GM23338 (cell line): ENCODE data around the gene HAUS8. TPM values are rescaled to one million over a fixed set of nuclear protein-coding genes. Genes with fewer than 3 reads are reported as not detected.

Experiments
- ATAC-seq: fragments of 200-7000 bp; cut with Tn5 transposase; 3 replicates; pipeline ENCODE4 v1.9.1; 2020
- DNase-seq: peaks from one replicate; pipeline ENCODE4 v3.0.0-alpha.2; 2015; ENCODE audit warnings: low spot score
- H2AFZ ChIP-seq: fragments of 200-600 bp; sonication (generic); 2 replicates; pipeline ENCODE4 v1.8.0; 2016; ENCODE audit warnings: antibody characterized with exemption, mild to moderate bottlenecking, moderate library complexity
- H3F3A ChIP-seq: fragments of 200-600 bp; sonication (generic); replicated peaks from 2 replicates; pipeline ENCODE4 v1.8.0; 2017; ENCODE audit warnings: antibody characterized with exemption, mixed run types, low read depth
- H3K27ac ChIP-seq: fragments of 200-600 bp; sonication (generic); 2 replicates; pipeline ENCODE4 v1.6.1; 2016; ENCODE audit warnings: low read depth
- H3K27me3 ChIP-seq: fragments of 200-600 bp; sonication (generic); 2 replicates; pipeline ENCODE4 v1.8.0; 2016; ENCODE audit warnings: mild to moderate bottlenecking, mixed run types, moderate library complexity; ENCODE audit not compliant: insufficient read depth
- H3K36me3 ChIP-seq: fragments of 200-600 bp; sonication (generic); 2 replicates; pipeline ENCODE4 v1.8.0; 2016; ENCODE audit warnings: mild to moderate bottlenecking; ENCODE audit not compliant: insufficient read depth
- H3K4me1 ChIP-seq: fragments of 200-600 bp; sonication (generic); 2 replicates; pipeline ENCODE4 v1.8.0; 2016; ENCODE audit warnings: mild to moderate bottlenecking, moderate library complexity; ENCODE audit not compliant: insufficient read depth
- H3K4me2 ChIP-seq: fragments of 200-600 bp; sonication (generic); 2 replicates; pipeline ENCODE4 v1.7.1; 2017; ENCODE audit warnings: mixed run types
- H3K4me3 ChIP-seq: fragments of 200-600 bp; sonication (generic); 2 replicates; pipeline ENCODE4 v1.6.1; 2016; ENCODE audit warnings: mixed run types
- H3K79me2 ChIP-seq: fragments of 200-600 bp; sonication (generic); replicated peaks from 2 replicates; pipeline ENCODE4 v1.8.0; 2017; ENCODE audit warnings: mild to moderate bottlenecking; ENCODE audit not compliant: insufficient read depth
- H3K9me2 ChIP-seq: fragments of 200-600 bp; sonication (generic); 2 replicates; pipeline ENCODE4 v1.8.0; 2017; ENCODE audit not compliant: insufficient read depth
- H4K20me1 ChIP-seq: fragments of 200-600 bp; sonication (generic); replicated peaks from 2 replicates; pipeline ENCODE4 v1.8.0; 2017; ENCODE audit warnings: mild to moderate bottlenecking; ENCODE audit not compliant: insufficient read depth
- H3K27ac Mint-ChIP-seq: 2 replicates; pipeline ENCODE4 v1.8.0; 2020; ENCODE audit warnings: inconsistent platforms, mild to moderate bottlenecking, moderate library complexity, mixed read lengths
- H3K27me3 Mint-ChIP-seq: 3 replicates; pipeline ENCODE4 v1.8.0; 2022; ENCODE audit warnings: low read depth, mild to moderate bottlenecking, moderate library complexity, mixed read lengths, inconsistent platforms; ENCODE audit not compliant: insufficient read depth, poor library complexity
- H3K36me3 Mint-ChIP-seq: 3 replicates; pipeline ENCODE4 v1.8.0; 2021; ENCODE audit warnings: low read depth, mild to moderate bottlenecking, inconsistent platforms, moderate library complexity, mixed read lengths
- H3K4me1 Mint-ChIP-seq: 3 replicates; pipeline ENCODE4 v1.8.0; 2020; ENCODE audit warnings: mild to moderate bottlenecking, inconsistent platforms, mixed read lengths
- H3K4me3 Mint-ChIP-seq: 3 replicates; pipeline ENCODE4 v1.8.0; 2021; ENCODE audit warnings: moderate library complexity, mild to moderate bottlenecking, inconsistent platforms, mixed read lengths
- H3K9me3 Mint-ChIP-seq: 3 replicates; pipeline ENCODE4 v1.8.0; 2020; ENCODE audit warnings: moderate library complexity, mild to moderate bottlenecking, inconsistent platforms, mixed read lengths
- EZH2 ChIP-seq: fragments of 200-600 bp; sonication (generic); IDR thresholded peaks from one replicate; pipeline ENCODE4 v1.8.0; 2017; ENCODE audit warnings: antibody characterized with exemption, mild to moderate bottlenecking, low read depth; ENCODE audit not compliant: unreplicated experiment
- EZH2phosphoT487 ChIP-seq: fragments of 200-600 bp; sonication (generic); IDR thresholded peaks from one replicate; pipeline ENCODE4 v1.8.1; 2018; ENCODE audit warnings: antibody characterized with exemption; ENCODE audit not compliant: unreplicated experiment
- JUNB ChIP-seq: IDR thresholded peaks from one replicate; pipeline ENCODE4 v1.6.1; 2016; ENCODE audit warnings: antibody characterized with exemption; ENCODE audit not compliant: unreplicated experiment
- NANOG ChIP-seq: IDR thresholded peaks from 2 replicates; pipeline ENCODE4 v1.6.1; 2016; ENCODE audit warnings: antibody characterized with exemption, borderline replicate concordance
- STAT1 ChIP-seq: IDR thresholded peaks from one replicate; pipeline ENCODE4 v1.6.1; 2016; ENCODE audit warnings: antibody characterized with exemption; ENCODE audit not compliant: unreplicated experiment
- ZNF114 ChIP-seq: fragments of 250-450 bp; sonication (Bioruptor Pico); IDR thresholded peaks from 2 replicates; pipeline ENCODE4 v1.5.0; 2020; ENCODE audit warnings: mild to moderate bottlenecking, moderate library complexity
- polyA plus RNA-seq: library from polyadenylated mRNA; unstranded; fragments of >200 nt; fragmentation: Nextera tagmentation; extraction: Ambion mirVana; gene quantifications from 2 replicates; pipeline ENCODE4 v1.2.1, GENCODE V29; 2016
- total RNA-seq: library from RNA; depleted of rRNA; stranded (reverse); fragments of >200 nt; shearing (Covaris generic); gene quantifications from 2 replicates; pipeline ENCODE4 v1.2.3, GENCODE V29; 2014
- TF ChIP-seq, protein P1 (sequence below): IDR thresholded peaks from one replicate; pipeline ENCODE4 v1.6.1; 2018; ENCODE audit warnings: antibody characterized with exemption; ENCODE audit not compliant: unreplicated experiment
- TF ChIP-seq, protein P2 (sequence below): fragments of 250-450 bp; sonication (Bioruptor Pico); IDR thresholded peaks from 2 replicates; pipeline ENCODE4 v1.5.0; 2020; ENCODE audit warnings: mild to moderate bottlenecking, moderate library complexity
- TF ChIP-seq, protein P3 (sequence below), 2 experiments: fragments of 200-600 bp in 1 of 2; sonication (generic) in 1 of 2; conservative IDR thresholded peaks; 2 replicates each; pipeline versions ENCODE4 v1.5.1 to v1.6.1; 2016 to 2017; ENCODE audit warnings: antibody characterized with exemption in 2 of 2, low read depth in 2 of 2, mild to moderate bottlenecking in 2 of 2, moderate library complexity in 1 of 2

Gene HAUS8
- total and polyA plus RNA-seq, 2 experiments from 2014 or later, result 11.1 to 33.3 TPM

- TF ChIP-seq, protein P1, sequence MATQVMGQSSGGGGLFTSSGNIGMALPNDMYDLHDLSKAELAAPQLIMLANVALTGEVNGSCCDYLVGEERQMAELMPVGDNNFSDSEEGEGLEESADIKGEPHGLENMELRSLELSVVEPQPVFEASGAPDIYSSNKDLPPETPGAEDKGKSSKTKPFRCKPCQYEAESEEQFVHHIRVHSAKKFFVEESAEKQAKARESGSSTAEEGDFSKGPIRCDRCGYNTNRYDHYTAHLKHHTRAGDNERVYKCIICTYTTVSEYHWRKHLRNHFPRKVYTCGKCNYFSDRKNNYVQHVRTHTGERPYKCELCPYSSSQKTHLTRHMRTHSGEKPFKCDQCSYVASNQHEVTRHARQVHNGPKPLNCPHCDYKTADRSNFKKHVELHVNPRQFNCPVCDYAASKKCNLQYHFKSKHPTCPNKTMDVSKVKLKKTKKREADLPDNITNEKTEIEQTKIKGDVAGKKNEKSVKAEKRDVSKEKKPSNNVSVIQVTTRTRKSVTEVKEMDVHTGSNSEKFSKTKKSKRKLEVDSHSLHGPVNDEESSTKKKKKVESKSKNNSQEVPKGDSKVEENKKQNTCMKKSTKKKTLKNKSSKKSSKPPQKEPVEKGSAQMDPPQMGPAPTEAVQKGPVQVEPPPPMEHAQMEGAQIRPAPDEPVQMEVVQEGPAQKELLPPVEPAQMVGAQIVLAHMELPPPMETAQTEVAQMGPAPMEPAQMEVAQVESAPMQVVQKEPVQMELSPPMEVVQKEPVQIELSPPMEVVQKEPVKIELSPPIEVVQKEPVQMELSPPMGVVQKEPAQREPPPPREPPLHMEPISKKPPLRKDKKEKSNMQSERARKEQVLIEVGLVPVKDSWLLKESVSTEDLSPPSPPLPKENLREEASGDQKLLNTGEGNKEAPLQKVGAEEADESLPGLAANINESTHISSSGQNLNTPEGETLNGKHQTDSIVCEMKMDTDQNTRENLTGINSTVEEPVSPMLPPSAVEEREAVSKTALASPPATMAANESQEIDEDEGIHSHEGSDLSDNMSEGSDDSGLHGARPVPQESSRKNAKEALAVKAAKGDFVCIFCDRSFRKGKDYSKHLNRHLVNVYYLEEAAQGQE, result no peak
- TF ChIP-seq STAT1 (no peak), ZNF114 (no peak)
Observed at GRCh38 chr19:17004386-17004785, 70.9 kb downstream of the HAUS8 start (continued).

DNA sequence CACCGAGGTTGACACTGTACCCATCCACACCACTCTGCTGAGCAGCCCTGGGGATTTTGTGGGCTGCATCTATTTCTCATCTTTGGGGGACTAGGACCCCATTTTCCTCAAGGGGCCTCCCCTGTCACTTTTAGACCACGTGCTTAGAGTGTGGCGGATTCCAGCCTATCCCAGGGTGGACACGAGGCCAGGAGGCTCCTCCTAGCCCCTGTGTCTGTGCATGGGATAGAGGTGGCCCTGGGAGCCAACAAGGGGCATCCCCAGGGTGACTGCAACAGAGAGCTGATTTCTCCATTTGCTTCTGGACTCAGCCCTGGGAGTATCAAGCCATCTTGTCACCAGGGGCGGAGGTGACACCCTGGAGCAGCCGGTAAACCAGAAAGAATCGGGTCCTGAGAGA, 72.8 kb downstream of the HAUS8 start:
- Histone ChIP-seq H3K4me1 (no peaks in the 10 kb centered on the region; the same call in 1 of the 2 replicates), H3K9me2 (no peaks in the 10 kb centered on the region), H3F3A (no peaks in the 10 kb centered on the region), H3K4me2 (no peak overlapping the region), H3K79me2 (no peaks in the 10 kb centered on the region), H3K27ac (no peak overlapping the region), H2AFZ (no peak overlapping the region), H3K4me3 (no peak overlapping the region), H3K27me3 (no peaks in the 10 kb centered on the region), H4K20me1 (no peaks in the 10 kb centered on the region), H3K36me3 (0 out of 2 replicates have a peak, but pooled peaks cover 8% of the 10 kb centered on the region)
- peaks cover 11% of the 10 kb centered on the region for H3K9me3 Mint-ChIP-seq
- no peak overlapping the region for H3K4me3 Mint-ChIP-seq
- ATAC-seq (no peak), DNase-seq (no peak)
- peaks cover 27% of the 10 kb centered on the region for H3K36me3 Mint-ChIP-seq
- H3K4me1 Mint-ChIP-seq, result peaks cover 4% of the 10 kb centered on the region; the same call in 1 of the 3 replicates
- H3K27me3 Mint-ChIP-seq, result peaks cover 11% of the 10 kb centered on the region
- no peak overlapping the region for H3K27ac Mint-ChIP-seq
- TF ChIP-seq, protein P2, sequence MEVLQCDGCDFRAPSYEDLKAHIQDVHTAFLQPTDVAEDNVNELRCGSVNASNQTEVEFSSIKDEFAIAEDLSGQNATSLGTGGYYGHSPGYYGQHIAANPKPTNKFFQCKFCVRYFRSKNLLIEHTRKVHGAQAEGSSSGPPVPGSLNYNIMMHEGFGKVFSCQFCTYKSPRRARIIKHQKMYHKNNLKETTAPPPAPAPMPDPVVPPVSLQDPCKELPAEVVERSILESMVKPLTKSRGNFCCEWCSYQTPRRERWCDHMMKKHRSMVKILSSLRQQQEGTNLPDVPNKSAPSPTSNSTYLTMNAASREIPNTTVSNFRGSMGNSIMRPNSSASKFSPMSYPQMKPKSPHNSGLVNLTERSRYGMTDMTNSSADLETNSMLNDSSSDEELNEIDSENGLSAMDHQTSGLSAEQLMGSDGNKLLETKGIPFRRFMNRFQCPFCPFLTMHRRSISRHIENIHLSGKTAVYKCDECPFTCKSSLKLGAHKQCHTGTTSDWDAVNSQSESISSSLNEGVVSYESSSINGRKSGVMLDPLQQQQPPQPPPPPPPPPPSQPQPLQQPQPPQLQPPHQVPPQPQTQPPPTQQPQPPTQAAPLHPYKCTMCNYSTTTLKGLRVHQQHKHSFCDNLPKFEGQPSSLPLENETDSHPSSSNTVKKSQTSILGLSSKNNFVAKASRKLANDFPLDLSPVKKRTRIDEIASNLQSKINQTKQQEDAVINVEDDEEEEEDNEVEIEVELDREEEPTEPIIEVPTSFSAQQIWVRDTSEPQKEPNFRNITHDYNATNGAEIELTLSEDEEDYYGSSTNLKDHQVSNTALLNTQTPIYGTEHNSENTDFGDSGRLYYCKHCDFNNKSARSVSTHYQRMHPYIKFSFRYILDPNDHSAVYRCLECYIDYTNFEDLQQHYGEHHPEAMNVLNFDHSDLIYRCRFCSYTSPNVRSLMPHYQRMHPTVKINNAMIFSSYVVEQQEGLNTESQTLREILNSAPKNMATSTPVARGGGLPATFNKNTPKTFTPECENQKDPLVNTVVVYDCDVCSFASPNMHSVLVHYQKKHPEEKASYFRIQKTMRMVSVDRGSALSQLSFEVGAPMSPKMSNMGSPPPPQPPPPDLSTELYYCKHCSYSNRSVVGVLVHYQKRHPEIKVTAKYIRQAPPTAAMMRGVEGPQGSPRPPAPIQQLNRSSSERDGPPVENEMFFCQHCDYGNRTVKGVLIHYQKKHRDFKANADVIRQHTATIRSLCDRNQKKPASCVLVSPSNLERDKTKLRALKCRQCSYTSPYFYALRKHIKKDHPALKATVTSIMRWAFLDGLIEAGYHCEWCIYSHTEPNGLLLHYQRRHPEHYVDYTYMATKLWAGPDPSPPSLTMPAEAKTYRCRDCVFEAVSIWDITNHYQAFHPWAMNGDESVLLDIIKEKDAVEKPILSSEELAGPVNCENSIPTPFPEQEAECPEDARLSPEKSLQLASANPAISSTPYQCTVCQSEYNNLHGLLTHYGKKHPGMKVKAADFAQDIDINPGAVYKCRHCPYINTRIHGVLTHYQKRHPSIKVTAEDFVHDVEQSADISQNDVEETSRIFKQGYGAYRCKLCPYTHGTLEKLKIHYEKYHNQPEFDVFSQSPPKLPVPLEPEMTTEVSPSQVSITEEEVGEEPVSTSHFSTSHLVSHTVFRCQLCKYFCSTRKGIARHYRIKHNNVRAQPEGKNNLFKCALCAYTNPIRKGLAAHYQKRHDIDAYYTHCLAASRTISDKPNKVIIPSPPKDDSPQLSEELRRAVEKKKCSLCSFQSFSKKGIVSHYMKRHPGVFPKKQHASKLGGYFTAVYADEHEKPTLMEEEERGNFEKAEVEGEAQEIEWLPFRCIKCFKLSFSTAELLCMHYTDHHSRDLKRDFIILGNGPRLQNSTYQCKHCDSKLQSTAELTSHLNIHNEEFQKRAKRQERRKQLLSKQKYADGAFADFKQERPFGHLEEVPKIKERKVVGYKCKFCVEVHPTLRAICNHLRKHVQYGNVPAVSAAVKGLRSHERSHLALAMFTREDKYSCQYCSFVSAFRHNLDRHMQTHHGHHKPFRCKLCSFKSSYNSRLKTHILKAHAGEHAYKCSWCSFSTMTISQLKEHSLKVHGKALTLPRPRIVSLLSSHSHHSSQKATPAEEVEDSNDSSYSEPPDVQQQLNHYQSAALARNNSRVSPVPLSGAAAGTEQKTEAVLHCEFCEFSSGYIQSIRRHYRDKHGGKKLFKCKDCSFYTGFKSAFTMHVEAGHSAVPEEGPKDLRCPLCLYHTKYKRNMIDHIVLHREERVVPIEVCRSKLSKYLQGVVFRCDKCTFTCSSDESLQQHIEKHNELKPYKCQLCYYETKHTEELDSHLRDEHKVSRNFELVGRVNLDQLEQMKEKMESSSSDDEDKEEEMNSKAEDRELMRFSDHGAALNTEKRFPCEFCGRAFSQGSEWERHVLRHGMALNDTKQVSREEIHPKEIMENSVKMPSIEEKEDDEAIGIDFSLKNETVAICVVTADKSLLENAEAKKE (CRISPR knock-in tag), result no peak
- TF ChIP-seq ZNF114, result no peak
- no peak for TF ChIP-seq NANOG
- TF ChIP-seq EZH2phosphoT487, result no peak
- TF ChIP-seq, protein P1, result no peak
- TF ChIP-seq EZH2, result no peak
- no peak for TF ChIP-seq JUNB
- TF ChIP-seq, protein P3, sequence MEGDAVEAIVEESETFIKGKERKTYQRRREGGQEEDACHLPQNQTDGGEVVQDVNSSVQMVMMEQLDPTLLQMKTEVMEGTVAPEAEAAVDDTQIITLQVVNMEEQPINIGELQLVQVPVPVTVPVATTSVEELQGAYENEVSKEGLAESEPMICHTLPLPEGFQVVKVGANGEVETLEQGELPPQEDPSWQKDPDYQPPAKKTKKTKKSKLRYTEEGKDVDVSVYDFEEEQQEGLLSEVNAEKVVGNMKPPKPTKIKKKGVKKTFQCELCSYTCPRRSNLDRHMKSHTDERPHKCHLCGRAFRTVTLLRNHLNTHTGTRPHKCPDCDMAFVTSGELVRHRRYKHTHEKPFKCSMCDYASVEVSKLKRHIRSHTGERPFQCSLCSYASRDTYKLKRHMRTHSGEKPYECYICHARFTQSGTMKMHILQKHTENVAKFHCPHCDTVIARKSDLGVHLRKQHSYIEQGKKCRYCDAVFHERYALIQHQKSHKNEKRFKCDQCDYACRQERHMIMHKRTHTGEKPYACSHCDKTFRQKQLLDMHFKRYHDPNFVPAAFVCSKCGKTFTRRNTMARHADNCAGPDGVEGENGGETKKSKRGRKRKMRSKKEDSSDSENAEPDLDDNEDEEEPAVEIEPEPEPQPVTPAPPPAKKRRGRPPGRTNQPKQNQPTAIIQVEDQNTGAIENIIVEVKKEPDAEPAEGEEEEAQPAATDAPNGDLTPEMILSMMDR (conservative IDR thresholded peaks at IDR 0.05; ENCODE audit: low read depth in 2 of 2), result no peak
